Stomach (tissue), 4 donors: ENCODE data around the gene TNNT1.

ENCODE experiments used
- POLR2A ChIP-seq, 4 donors: fragments of 450-650 bp; IDR thresholded peaks; one replicate each; pipeline ENCODE4 v1.6.1; 2016; ENCODE audit warnings: antibody characterized with exemption in 4 of 4, control low read depth in 2 of 4, mild to moderate bottlenecking in 1 of 4, moderate library complexity in 1 of 4
- POLR2AphosphoS5 ChIP-seq, 3 donors: sonication (generic); formaldehyde crosslinking; IDR thresholded peaks; one replicate each; pipeline ENCODE4 v1.6.1; 2016; ENCODE audit warnings: antibody characterized with exemption in 3 of 3
- TF ChIP-seq, protein P1 (sequence below), 7 experiments: fragments of 450-650 bp in 4 of 7; fragments of 200-600 bp in 3 of 7; sonication (generic) in 3 of 7; IDR thresholded peaks; one replicate each; pipeline ENCODE4 v1.5.1; 2016 to 2019; ENCODE audit warnings: antibody characterized with exemption in 7 of 7, control low read depth in 2 of 7, mild to moderate bottlenecking in 1 of 7

DNA sequence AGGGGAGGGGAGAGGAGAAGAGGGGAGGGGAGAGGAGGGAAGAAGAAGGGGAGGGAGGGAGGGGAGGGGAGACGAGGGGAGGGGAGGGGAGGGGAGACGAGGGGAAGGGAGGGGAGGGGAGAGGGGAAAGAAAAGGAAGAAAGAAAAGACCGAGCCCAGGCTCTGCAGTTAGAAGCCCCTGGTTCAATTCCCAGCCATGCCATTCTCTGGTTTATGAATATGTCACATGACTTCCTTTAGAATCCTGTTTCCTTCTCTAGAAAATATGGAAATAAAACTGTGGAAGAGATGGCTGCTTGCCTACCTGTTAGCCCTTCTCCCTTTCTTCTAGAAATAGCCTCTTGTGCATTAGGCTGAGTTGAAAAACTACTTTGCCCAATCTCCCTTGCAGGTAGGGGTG lies 14.3 kb downstream of the TNNT1 start:
- TF ChIP-seq POLR2AphosphoS5 (IDR thresholded peaks at IDR 0.05) = no peak
- TF ChIP-seq POLR2A (IDR thresholded peaks at IDR 0.05) = no peak
- TF ChIP-seq, protein P1, sequence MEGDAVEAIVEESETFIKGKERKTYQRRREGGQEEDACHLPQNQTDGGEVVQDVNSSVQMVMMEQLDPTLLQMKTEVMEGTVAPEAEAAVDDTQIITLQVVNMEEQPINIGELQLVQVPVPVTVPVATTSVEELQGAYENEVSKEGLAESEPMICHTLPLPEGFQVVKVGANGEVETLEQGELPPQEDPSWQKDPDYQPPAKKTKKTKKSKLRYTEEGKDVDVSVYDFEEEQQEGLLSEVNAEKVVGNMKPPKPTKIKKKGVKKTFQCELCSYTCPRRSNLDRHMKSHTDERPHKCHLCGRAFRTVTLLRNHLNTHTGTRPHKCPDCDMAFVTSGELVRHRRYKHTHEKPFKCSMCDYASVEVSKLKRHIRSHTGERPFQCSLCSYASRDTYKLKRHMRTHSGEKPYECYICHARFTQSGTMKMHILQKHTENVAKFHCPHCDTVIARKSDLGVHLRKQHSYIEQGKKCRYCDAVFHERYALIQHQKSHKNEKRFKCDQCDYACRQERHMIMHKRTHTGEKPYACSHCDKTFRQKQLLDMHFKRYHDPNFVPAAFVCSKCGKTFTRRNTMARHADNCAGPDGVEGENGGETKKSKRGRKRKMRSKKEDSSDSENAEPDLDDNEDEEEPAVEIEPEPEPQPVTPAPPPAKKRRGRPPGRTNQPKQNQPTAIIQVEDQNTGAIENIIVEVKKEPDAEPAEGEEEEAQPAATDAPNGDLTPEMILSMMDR (IDR thresholded peaks at IDR 0.05) = no peak
